HepG2 (cell line): Measurements from ENCODE around the gene ABTB2. TPM values are rescaled to one million over a fixed set of nuclear protein-coding genes. Genes with fewer than 3 reads are reported as not detected.

Experiments used
- ATAC-seq: fragments of 200-7000 bp; cut with Tn5 transposase; 3 replicates; pipeline ENCODE4 v1.9.1; 2020; ENCODE audit warnings: mild to moderate bottlenecking, moderate library complexity
- BruUV-seq: library from RNA; stranded (reverse); fragments of 400-500 nt; replicated peaks from 2 replicates; lab custom pipeline; 2021; lab: Mats Ljungman, UMichigan
- CTCF ChIA-PET: fragments of 300-600 bp; formaldehyde crosslinking; extraction: SDS; loops from one replicate; lab custom pipeline; 2021; ENCODE audit warnings: low total read pairs, inconsistent platforms, low intra/inter-chr PET ratio; lab: Yijun Ruan, JAX
- POLR2A ChIA-PET: fragments of 350-600 bp; sonication (Branson Sonifier 250); formaldehyde crosslinking; loops from one replicate; lab custom pipeline; 2020; ENCODE audit warnings: antibody characterized with exemption, inconsistent platforms; lab: Yijun Ruan, JAX
- DNase-seq: peaks from one replicate; pipeline ENCODE4 v3.0.0-alpha.2; 2015; ENCODE audit warnings: low spot score
- FAIRE-seq: peaks from 3 replicates; lab custom pipeline; 2011; peaks lifted over from hg19 to GRCh38; lab: Jason Lieb, UNC
- H2AFZ ChIP-seq: one replicate; pipeline ENCODE4 v1.6.1; 2011; ENCODE audit warnings: low read length, inconsistent platforms
- H3K27ac ChIP-seq: fragments of 300-600 bp; 3 replicates; pipeline ENCODE4 v1.8.0; 2011; ENCODE audit warnings: mixed run types, mild to moderate bottlenecking, mixed read lengths, low read length, inconsistent platforms; ENCODE audit not compliant: insufficient read depth; ENCODE audit errors: extremely low read length
- H3K27me3 ChIP-seq, 2 experiments: fragments of 200-600 bp in 1 of 2; 2 replicates in 1 of 2; 3 replicates in 1 of 2; pipeline versions ENCODE4 v1.6.0 to v1.8.0; 2011; ENCODE audit warnings: low read length in 2 of 2, mild to moderate bottlenecking in 2 of 2, moderate library complexity in 2 of 2, inconsistent platforms in 1 of 2; ENCODE audit not compliant: insufficient read depth in 2 of 2, control insufficient read depth in 1 of 2
- H3K36me3 ChIP-seq, 2 experiments: fragments of 200-600 bp in 1 of 2; replicated peaks in 1 of 2; 2 replicates in 1 of 2; 3 replicates in 1 of 2; pipeline versions ENCODE4 v1.5.1 to v1.8.0; 2011; ENCODE audit warnings: low read length in 2 of 2, inconsistent platforms in 1 of 2; ENCODE audit not compliant: insufficient read depth in 2 of 2, control insufficient read depth in 1 of 2
- H3K4me1 ChIP-seq: 2 replicates; pipeline ENCODE4 v1.5.1; 2012; ENCODE audit warnings: low read length, inconsistent platforms; ENCODE audit not compliant: insufficient read depth
- H3K4me2 ChIP-seq: 2 replicates; pipeline ENCODE4 v1.6.0; 2011; ENCODE audit warnings: low read depth, low read length, inconsistent platforms
- H3K4me3 ChIP-seq, 3 experiments: fragments of 200-600 bp in 1 of 3; sonication (generic), shearing (Covaris generic) in 1 of 3; replicated peaks in 1 of 3; 2 replicates each; pipeline ENCODE4 v1.5.1; 2011 to 2016; ENCODE audit warnings: low read length in 3 of 3, inconsistent platforms in 2 of 3, low read depth in 2 of 3, mild to moderate bottlenecking in 2 of 3, control low read depth in 1 of 3, mixed read lengths in 1 of 3; ENCODE audit not compliant: insufficient read depth in 1 of 3
- H3K79me2 ChIP-seq: one replicate; pipeline ENCODE4 v1.6.1; 2011; ENCODE audit warnings: low read length, inconsistent platforms; ENCODE audit not compliant: insufficient read depth
- H3K9ac ChIP-seq: 2 replicates; pipeline ENCODE4 v1.6.0; 2011; ENCODE audit warnings: mild to moderate bottlenecking, low read depth, low read length, inconsistent platforms; ENCODE audit not compliant: insufficient read depth
- H3K9me3 ChIP-seq: 2 replicates; pipeline ENCODE4 v1.5.1; 2012; ENCODE audit warnings: mild to moderate bottlenecking, low read length
- H4K20me1 ChIP-seq: 2 replicates; pipeline ENCODE4 v1.6.0; 2011; ENCODE audit warnings: inconsistent platforms, mild to moderate bottlenecking, low read length, moderate library complexity; ENCODE audit not compliant: insufficient read depth
- ATF7 ChIP-seq, 2 experiments: fragments of 450-650 bp in 1 of 2; sonication (generic) in 1 of 2; formaldehyde crosslinking in 1 of 2; IDR thresholded peaks; 2 replicates each; pipeline versions ENCODE4 v1.4.0 to v1.6.1; 2016 to 2020; ENCODE audit warnings: antibody characterized with exemption in 1 of 2, mild to moderate bottlenecking in 1 of 2, missing genetic modification reagents in 1 of 2
- FUBP1 ChIP-seq: sonication (generic); formaldehyde crosslinking; IDR thresholded peaks from 2 replicates; pipeline ENCODE4 v1.5.1; 2020; ENCODE audit warnings: missing genetic modification reagents, mild to moderate bottlenecking, borderline replicate concordance
- MIXL1 ChIP-seq: IDR thresholded peaks from 2 replicates; pipeline ENCODE4 v1.6.1; 2016
- PCBP1 ChIP-seq: fragments of 200-400 bp; formaldehyde crosslinking; IDR thresholded peaks from 2 replicates; pipeline ENCODE4 v1.6.1; 2017; ENCODE audit warnings: mild to moderate bottlenecking, low read depth, low read length, borderline replicate concordance
- PPARG ChIP-seq: conservative IDR thresholded peaks from 2 replicates; pipeline ENCODE4 v1.6.1; 2016; ENCODE audit warnings: missing biosample characterization, missing genetic modification reagents
- WGBS: methylation state at CpG from one replicate; pipeline ENCODE4 v1.1.6; 2017; ENCODE audit warnings: low lambda C conversion rate; 5-methylcytosine and 5-hydroxymethylcytosine counted together
- in situ Hi-C: cut with HindIII; loops from 2 replicates; pipeline ENCODE4 v1.10.0; 2017; ENCODE audit warnings: low pct_unique_long_range_greater_than_20kb; ENCODE audit not compliant: extremely low pct_ligation_motif_present
- intact Hi-C: fragments of 100-400 bp; cut with micrococcal nuclease; formaldehyde crosslinking; loops from one replicate; pipeline ENCODE4 v1.10.0; 2022; ENCODE audit not compliant: unreplicated experiment
- polyA plus RNA-seq, 8 experiments: library from polyadenylated mRNA; depleted of rRNA in 3 of 8; stranded (reverse) in 7 of 8; unstranded in 1 of 8; fragments of >200 nt; fragmentation: Illumina TruSeq in 4 of 8; extraction: Trizol in 4 of 8; gene quantifications; 2 replicates each; pipeline versions ENCODE4 v1.2.1 to v1.2.3, GENCODE V29; 2011 to 2016; ENCODE audit warnings: low read depth in 4 of 8, missing spikeins in 1 of 8, mixed read lengths in 1 of 8; ENCODE audit not compliant: insufficient read depth in 1 of 8
- total RNA-seq, 5 experiments: library from RNA; depleted of rRNA; stranded (reverse); fragments of >200 nt; fragmentation: Illumina TruSeq; extraction: Trizol; gene quantifications; 2 replicates each; pipeline ENCODE4 v1.2.3, GENCODE V29; 2016; ENCODE audit warnings: low read depth in 1 of 5

Gene ABTB2
- total and polyA plus RNA-seq, 2 of the 13 experiments (the other 11 are each of a cell fraction or from before 2014, with no cell fraction given), result 5.1 to 15.4 TPM

GRCh38 chr11:34180040-34180813, 177.6 kb downstream of the ABTB2 start (continued):
- no peak for TF ChIP-seq PCBP1
- TF ChIP-seq PPARG, result no peak
- no peak for TF ChIP-seq FUBP1 (CRISPR knock-in tag)
- TF ChIP-seq, all 625 proteins: peak for 0

DNA sequence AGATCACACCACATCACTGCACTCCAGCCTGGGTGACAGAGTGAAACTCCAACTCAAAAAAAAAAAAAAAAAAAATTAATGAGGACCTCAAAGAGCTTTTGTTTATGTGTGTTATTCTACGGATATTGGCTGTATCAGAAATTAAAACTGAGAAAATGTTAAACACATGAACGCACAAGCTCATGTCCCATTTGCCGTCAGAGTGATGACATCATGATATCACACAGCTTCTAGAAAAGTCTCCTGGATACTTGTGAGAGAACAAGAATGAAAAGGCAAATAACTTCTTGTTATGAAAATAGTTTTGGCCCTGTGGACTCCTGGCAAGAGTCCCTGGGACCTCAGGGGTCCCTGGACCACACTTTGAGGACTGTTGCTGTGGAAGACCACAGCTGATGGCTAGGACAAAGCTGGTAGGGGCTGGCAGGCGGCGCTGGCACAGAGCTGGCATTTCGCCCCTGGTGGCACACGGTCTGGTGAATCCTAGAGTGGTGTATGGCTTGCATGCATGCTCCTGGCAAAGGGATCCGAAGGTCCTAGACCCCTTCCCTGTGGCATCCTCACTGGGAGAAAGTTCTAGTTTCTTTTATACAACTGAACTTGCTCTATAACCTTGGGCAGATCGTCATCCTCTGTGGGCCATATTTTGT, 178.7 kb downstream of the ABTB2 start:
- no TSS peak for BruUV-seq
- in situ Hi-C loops (loop anchor here (5.0 kb wide), 1 partner anchor 178 kb away; the partner anchor contains the start of gene ABTB2), intact Hi-C loops (loop anchor here (10.0 kb wide), 1 partner anchor 286 kb away; no protein-coding TSS in a partner anchor)
- Histone ChIP-seq H3K79me2 (no peaks in the 10 kb centered on the region), H3K4me2 (no peak overlapping the region), H3K27me3 (no peaks in the 10 kb centered on the region), H4K20me1 (no peaks in the 10 kb centered on the region), H3K4me3 (no peak overlapping the region), H3K27ac (no peak overlapping the region), H3K36me3 (peaks cover 6 to 9% of the 10 kb centered on the region in 2 experiments; a peak in 2 of 5 replicates), H2AFZ (no peak overlapping the region), H3K9ac (no peak overlapping the region), H3K4me1 (peaks cover 7% of the 10 kb centered on the region; the same call in 1 of the 2 replicates), H3K9me3 (no peaks in the 10 kb centered on the region)
- FAIRE-seq, result no peak
- WGBS, result 98% methylated on average over 5 of the region's 9 CpGs
- ATAC-seq, result no peak
- ChIA-PET CTCF (no interaction called here), POLR2A (no interaction called here)
- no peak for TF ChIP-seq MIXL1 (CRISPR knock-in tag)
- TF ChIP-seq ATF7 (IDR thresholded peaks at IDR 0.05), result peak; percentile 76
- no peak for TF ChIP-seq ATF7 (CRISPR knock-in tag; IDR thresholded peaks at IDR 0.05)
- DNase-seq, result no peak
